GM21529 (cell line): ENCODE results near the gene DHRSX.
"Not testable (repeated sequence)": the region's sequence is repeated elsewhere in the genome, so short reads cannot be mapped to it uniquely, and the experiment has no call there.

Experiments used
- ATAC-seq: cut with Tn5 transposase; IDR thresholded peaks from one replicate; pipeline ENCODE4 v1.9.1; 2021; ENCODE audit not compliant: unreplicated experiment

DHRSX gene

DNA sequence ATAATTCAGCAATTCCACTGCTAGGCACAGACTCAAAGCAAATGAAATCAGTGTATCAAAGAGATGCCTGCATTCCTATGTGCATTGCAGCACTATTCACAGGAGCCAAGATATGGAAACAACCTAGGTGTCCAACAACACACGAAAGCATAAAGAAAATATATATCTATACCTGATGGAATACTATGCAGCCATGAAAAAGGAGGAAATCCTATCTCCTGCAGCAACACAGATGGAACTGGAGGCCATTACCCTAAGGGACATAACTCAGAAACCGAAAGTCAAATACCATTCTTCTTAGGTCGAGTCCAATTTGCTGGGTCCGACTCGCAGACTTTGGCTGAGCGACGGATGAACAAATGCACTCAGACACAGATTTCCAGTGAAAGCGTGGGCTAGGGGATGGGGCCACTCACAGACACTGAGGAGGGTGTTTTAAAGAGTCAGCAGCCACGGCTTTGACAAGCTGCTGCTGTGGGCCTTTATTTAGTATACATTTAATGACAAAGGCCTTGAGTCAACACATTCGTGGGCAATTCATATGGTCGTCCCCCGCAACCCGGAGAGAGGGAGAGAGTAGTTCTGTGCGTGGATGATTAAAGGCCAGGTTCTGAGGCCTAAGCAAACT lies 93.8 kb downstream of the DHRSX start:
- no peak for ATAC-seq

GRCh38 chrX:2404776-2405175 lies 96.0 kb downstream of the DHRSX start:
- ATAC-seq = no peak

DNA sequence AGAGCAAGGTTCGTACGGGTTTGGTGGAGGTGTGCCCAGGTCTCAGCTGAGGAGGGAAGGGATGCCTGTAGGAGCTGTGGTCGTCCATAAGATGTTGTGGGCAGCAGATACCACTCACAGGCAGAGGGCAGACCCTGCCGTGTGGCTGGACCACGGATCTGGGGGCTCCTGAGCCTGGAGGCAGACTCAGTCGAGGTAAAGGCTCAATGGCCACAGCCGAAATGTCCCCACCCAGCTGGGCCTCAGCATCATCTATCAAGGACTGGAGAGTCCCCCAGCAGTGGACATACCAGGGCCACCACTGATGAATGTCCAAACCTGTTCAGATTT lies 98.5 kb downstream of the DHRSX start:
- no peak for ATAC-seq

GRCh38 chrX:2401590-2402360 lies 99.0 kb downstream of the DHRSX start:
- ATAC-seq = no peak

GRCh38 chrX:2401201-2401589 lies 99.6 kb downstream of the DHRSX start:
- ATAC-seq = no peak

DNA sequence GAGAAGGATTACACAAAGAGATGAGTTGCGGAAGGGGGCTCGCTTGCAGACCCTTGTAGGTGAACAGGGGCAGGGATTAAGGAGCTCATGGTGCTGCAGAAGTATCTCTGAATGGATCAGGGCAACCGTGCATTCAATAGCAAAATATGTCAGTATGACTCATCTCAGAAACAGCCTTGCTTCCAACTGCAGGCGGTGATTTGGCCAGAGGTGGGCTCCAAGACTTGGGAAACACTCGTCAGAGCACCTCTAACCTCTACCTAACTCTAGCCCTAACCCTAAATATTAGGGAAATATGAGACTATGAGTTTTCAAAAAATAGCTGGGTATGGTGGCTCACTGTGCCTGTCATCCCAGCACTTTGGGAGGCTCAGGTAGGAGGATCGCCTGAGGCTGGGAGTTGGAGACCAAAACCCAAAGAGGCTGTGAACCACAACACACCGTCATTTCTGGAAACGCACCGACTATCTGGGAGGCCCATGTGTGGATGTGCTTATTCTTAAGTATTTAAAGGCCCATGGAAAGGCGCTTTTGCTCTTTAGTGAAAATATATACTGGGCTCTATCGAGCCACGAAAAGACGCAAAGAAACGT lies 102.6 kb downstream of the DHRSX start:
- ATAC-seq = no peak

DNA sequence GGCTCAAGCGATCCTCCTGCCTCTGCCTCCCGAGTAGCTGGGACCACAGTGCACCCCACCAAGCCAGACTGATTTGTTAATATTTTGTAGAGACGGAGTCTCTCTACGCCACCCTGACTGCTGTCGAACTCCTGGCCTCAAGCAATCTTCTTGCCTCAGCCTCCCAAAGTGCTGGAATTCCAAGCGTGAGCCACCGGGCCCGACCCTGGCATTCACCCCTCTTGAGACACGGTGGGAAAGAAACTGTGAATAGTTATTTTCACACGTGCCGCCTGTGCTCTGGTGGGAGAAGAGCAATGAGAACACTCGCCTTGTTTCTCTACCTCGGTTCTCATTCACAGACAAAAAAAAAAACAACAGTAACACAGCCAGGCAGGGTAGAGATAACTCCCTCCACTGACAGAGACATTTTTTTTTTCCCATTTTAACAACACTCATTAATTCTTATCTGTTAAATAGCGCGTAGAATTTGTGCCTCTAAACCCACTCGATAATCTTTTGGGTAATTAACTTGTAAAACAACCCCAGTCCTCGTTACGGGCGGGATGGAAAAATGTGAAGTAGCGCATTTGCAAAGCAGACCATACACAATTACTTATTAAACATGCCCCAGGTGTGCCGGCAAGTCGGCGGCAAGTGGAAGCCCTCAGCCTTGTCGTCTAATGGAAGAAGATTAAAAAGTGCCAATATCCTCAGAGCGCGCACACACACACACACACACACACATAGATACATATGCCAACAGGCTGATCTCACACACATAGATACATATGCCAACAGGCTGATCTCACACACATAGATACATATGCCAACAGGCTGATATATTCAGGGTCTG lies 103.3 kb downstream of the DHRSX start:
- ATAC-seq = no peak

DNA sequence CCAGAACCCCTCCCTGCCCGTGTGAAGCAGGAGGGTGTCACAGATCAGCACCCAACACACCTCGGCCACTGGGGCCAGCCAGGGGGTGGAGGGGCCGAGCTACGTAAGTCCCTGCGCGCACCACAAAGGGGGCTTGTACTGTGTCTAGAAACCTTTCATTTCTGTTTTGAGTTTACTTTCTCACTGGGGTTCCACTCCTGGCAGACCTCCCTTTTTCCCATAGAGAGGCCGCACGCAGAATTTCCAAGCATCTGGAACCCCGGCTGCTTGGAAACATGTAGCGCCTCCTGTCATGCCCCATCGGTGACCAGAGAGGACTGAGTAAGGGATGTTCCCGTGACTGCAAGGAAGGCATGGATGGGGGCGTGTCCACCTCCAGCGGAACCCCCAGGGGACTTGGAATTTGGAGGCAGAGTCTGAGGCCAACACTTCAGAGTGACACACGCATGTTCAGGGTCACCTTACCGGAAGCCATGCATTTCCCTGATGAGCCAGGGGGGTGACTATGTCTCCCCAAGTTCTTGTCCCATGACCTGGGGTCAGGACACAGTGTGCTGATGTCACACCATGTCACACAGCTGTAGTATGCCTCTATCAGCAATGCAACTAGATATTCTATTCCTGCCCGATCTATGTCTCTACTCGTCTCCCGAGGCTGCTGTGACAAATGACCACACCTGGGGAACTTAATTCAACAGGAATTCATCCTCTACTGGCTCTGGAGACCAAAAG lies 105.3 kb downstream of the DHRSX start:
- ATAC-seq = no peak

DNA sequence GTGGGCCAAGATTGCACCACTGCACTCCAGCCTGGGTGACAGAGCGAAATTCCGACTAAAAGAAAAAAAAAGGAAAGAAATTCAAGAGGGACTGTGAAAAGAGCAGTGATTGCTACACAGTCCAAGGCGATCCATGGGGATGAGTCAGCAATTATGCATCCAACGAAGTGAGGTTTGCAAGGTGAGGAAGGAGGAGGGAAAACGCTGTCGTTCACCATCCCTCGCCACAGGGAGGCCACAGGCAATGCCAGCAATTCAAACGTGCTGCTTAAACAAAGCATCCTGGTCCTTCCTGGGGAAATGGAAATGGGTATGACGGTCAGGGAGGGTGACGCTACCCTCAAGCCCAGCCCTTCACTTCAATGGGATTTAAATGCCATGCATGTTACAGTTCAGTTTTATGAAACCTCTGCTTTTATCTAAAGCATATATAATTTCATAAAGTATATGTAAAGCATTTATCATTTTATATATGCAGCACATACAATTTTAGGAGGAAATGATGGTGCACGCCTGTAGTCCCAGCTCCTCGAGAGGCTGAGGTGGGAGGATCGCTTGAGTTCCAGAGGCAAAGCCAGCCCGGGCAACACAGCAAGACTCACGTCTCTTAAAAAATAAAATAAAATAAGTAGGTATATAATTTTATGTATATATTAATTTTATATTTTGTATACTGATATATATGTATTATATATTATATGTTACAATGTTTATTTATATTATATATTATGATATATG lies 108.7 kb downstream of the DHRSX start:
- no peak for ATAC-seq

DNA sequence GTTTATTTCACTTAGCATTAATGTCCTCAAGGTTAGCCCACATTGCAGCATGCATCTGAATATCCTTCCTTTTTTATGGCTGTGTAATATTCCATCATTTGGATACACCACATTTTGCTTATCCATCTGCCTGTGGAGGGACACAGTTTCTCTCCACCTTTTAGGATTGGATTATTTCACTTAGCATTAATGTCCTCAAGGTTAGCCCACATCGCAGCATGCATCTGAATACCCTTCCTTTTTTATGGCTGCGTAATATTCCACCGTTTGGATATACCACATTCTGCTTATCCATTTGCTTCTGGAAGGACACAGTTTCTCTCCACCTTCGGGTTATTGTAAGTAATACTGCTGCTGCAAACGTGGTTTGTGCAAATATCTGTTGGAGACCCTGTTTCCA lies 110.0 kb downstream of the DHRSX start:
- no peak for ATAC-seq

DNA sequence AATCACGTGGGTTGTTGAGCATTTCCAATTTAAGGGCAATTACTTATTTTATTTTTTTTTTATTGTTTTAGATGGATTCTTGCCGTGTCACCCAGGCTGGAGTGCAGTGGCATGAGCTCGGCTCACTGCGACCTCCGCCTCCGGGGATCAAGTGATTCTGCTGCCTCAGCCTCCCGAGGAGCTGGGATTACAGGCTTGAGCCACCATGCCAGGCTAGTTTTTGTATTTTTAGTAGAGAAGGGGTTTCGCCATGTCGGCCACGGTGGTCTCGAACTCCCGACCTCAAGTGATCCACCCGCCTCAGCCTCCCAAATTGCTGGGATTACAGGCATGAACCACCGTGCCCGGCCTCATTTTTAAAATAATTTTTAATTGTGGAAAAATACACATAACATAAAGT lies 111.0 kb downstream of the DHRSX start:
- ATAC-seq = not testable (repeated sequence)

GRCh38 chrX:2389324-2389723 lies 111.5 kb downstream of the DHRSX start:
- ATAC-seq = no peak

DNA sequence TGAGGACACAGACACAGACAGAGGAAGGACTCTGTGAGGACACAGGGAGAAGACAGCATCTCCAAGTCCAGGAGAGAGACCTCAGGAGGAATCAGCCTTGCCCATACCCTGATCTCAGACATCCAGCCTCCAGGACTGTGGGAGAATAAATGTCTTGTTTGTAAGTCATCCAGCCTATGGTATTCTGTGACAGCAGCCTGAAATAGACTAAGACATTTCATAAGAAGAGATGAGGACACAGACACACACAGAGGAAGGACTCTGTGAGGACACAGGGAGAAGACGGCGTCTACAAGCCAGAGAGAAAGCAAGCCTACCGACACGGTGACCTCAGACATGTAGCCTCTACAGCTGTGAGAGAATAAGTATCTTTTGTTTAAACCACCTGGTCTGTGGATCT lies 112.1 kb downstream of the DHRSX start:
- no peak for ATAC-seq

DNA sequence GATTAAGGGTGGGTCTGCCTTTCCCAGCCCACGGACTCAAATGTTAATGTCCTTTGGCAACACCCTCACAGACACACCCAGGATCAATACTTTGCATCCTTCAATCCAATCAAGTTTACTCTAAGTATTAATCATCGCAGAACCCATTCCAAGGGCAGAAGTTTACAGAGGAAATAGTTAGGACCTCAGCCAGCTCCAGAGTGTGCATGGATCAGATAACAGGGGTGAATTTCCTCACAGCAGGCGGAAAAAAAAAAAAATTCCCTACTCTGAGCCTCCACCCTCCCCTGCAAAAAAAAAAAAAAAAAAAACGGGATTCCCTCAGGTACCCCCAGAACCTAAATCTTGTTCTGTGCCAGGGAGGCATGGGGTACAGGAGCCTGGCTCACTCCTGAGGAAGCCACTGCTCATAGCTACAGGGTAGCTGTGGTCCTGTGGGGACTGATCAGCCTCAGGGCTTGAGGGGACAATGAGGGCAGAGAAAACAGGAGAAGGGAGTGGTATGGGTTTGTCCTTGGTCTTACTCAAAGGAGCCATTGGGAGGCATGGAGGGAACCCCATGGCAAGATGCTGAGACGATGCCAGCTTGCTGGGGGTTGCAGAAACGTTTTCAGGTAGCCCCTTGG lies 113.0 kb downstream of the DHRSX start:
- no peak for ATAC-seq

DNA sequence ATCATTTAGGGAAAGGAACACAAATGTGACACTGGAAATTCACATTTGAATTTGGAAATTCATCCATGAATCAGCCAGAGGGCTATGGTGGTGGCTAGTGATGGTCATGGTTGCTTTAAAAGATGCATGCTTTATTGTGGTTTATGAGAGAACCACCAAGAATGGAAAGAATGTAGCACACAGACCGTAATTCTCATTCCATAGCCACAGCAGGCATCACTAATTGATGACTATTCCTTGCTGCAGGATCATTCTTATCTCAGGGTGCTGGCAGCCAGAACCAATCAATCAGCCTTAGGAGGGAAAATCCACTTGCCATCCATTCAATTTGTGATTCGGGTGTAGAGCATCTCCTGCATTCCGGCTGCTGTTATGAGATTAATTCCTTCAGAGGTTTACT lies 115.6 kb downstream of the DHRSX start:
- ATAC-seq = no peak

- no peak for ATAC-seq
These were observed 116.3 kb downstream of the DHRSX start for GRCh38 chrX:2384486-2384885.

DNA sequence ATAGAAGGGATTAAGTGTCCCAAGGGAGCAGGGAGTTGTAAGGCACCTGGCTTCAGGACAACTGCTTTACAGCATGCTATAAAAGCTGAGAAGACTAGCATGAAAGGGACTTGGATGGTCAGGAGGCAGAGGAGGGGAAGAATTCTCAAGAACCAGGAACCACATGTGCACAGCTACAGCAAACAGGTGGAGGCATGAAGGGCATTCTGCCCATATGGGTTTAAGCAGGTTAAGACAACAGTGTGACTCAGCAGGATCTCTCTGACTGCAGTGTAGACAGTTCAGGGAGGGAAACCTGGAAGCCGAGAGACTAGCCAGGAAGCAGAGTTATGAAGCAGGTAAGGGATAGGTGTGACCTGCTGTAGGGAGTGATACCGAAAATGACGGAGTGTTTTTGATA lies 117.0 kb downstream of the DHRSX start:
- ATAC-seq = no peak

DNA sequence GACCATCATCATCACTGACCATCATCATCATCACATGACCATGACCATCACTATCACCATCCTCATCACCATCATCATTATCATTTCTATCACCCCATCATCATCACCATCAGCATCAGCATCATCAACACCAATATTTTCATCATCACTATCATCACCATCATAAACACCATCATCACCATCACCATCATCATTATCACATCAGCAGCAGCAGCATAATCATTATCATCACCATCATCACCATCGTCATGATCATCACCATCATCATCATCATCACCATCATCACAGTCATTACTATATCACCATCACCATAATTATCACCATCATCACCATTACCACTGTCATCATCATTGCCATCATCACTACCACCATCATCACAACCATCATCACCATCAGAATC lies 117.6 kb downstream of the DHRSX start:
- ATAC-seq = no peak

DNA sequence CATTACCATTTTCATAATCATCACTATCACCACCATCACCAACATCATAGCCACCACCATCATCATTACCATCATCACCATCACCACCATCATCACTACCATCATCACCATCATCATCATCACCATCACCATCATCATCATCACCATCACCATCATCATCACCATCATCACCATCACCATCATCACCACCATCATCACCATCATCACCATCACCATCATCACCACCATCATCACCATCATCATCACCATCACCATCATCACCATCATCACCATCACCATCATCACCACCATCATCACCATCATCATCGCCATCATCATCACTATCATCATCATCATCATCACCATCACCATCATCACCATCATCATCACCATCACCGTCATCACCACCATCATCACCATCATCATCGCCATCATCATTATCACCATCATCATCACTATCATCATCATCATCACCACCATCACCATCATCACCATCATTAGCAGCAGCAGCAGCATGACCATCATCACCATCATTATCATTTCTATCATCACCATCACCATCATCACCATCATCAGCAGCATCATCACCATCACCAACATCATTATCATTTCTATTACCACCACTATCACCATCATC lies 118.2 kb downstream of the DHRSX start:
- ATAC-seq = not testable (repeated sequence)
